GM21526 (cell line): ENCODE data around the gene SLC36A3.

Experiments used
- ATAC-seq: cut with Tn5 transposase; IDR thresholded peaks from one replicate; pipeline ENCODE4 v1.9.1; 2021; ENCODE audit warnings: moderate library complexity; ENCODE audit not compliant: unreplicated experiment, low FRiP score

SLC36A3 gene

GRCh38 chr5:151303666-151304065 lies at the start of gene SLC36A3:
TSS of gene SLC36A3 (minus strand) at chr5:151303766. CDS start at chr5:151303354, 412 bp downstream.
- no peak for ATAC-seq

- no peak for ATAC-seq
These were observed 48.1 kb upstream of the SLC36A3 start for GRCh38 chr5:151351671-151352070.

GRCh38 chr5:151348789-151349188 lies 45.2 kb upstream of the SLC36A3 start:
- no peak for ATAC-seq

- ATAC-seq, result no peak
These were observed 43.8 kb upstream of the SLC36A3 start, which contains the start of gene SLC36A2 for GRCh38 chr5:151347369-151347768. TSS of gene SLC36A2 (minus strand) at chr5:151347559. CDS start at chr5:151347460, 99 bp downstream.

- ATAC-seq, result no peak
These were observed 42.4 kb upstream of the SLC36A3 start for GRCh38 chr5:151345808-151346478.

GRCh38 chr5:151345187-151345807 lies 41.7 kb upstream of the SLC36A3 start:
- ATAC-seq, result no peak

GRCh38 chr5:151344088-151344487 lies 40.5 kb upstream of the SLC36A3 start:
- no peak for ATAC-seq

GRCh38 chr5:151340004-151340403 lies 36.4 kb upstream of the SLC36A3 start:
- ATAC-seq, result no peak

- no peak for ATAC-seq
These were observed 35.2 kb upstream of the SLC36A3 start for GRCh38 chr5:151338734-151339133.

GRCh38 chr5:151332857-151333256 lies 29.3 kb upstream of the SLC36A3 start:
- no peak for ATAC-seq

GRCh38 chr5:151328734-151329133 lies 25.2 kb upstream of the SLC36A3 start:
- ATAC-seq, result no peak

GRCh38 chr5:151327585-151327984 lies 24.0 kb upstream of the SLC36A3 start:
- no peak for ATAC-seq

GRCh38 chr5:151326266-151326665 lies 22.7 kb upstream of the SLC36A3 start:
- no peak for ATAC-seq

GRCh38 chr5:151320481-151320880 lies 16.9 kb upstream of the SLC36A3 start:
- no peak for ATAC-seq

- ATAC-seq, result peak; percentile 66
These were observed 15.5 kb upstream of the SLC36A3 start for GRCh38 chr5:151318850-151319732.

GRCh38 chr5:151317871-151318270 lies 14.3 kb upstream of the SLC36A3 start:
- ATAC-seq, result no peak

GRCh38 chr5:151315998-151316597 lies 12.5 kb upstream of the SLC36A3 start:
- ATAC-seq, result peak; percentile 84

GRCh38 chr5:151313357-151313756 lies 9.8 kb upstream of the SLC36A3 start:
- ATAC-seq, result no peak

- no peak for ATAC-seq
These were observed 9.3 kb upstream of the SLC36A3 start for GRCh38 chr5:151312756-151313324.

- no peak for ATAC-seq
These were observed 7.4 kb upstream of the SLC36A3 start for GRCh38 chr5:151310932-151311331.
